ENCODE data around the gene DBI.
"Not testable (repeated sequence)": the region's sequence is repeated elsewhere in the genome, so short reads cannot be mapped to it uniquely, and the experiment has no call there.

DBI gene

DNA sequence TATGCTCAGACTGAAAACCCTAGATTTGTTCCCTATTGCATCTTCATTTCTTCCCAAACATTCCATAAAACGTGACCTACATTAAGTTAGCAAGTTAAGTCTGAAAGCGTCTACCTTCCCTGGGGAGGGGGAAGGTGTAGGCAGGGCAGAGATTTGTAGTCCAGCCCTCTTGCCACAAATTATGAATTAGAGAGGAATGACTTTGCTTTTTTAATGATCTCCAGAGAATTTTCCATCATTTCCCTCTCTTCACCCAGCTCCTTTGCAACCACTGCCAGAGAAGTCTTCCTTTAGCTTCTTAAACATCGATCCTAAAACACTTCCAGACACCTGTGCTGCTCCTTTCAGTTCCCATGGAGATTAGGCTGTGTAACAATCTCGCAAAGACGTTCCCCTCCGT lies 1.3 kb upstream of the DBI start:
- DNase-seq (ENCODE audit: low spot score): no peak

DNA sequence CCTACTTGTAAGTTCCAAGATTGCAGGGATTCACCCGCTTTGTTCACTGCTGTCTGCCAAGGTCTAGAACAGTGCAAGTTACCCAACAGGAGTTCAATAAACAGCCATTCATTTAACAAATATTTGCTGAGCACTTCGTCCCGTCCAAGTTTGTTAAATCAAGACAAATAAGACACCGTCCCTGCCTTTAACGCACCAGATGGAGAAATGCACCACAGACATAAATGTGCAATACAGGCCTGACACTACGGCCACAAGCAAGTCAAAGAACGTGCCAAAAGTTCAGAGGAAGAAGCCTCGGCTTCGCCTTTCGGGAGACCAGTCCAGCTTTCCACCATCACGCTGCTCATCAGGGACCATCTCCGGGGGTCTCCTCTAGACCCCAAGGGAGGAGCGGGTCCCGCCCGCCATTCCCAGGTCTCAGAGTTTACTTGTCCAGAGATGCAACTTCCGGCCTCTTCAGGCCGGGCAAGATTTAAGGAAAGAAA lies 572 bp upstream of the DBI start:
- no peak for DNase-seq (ENCODE audit: low spot score)

DNA sequence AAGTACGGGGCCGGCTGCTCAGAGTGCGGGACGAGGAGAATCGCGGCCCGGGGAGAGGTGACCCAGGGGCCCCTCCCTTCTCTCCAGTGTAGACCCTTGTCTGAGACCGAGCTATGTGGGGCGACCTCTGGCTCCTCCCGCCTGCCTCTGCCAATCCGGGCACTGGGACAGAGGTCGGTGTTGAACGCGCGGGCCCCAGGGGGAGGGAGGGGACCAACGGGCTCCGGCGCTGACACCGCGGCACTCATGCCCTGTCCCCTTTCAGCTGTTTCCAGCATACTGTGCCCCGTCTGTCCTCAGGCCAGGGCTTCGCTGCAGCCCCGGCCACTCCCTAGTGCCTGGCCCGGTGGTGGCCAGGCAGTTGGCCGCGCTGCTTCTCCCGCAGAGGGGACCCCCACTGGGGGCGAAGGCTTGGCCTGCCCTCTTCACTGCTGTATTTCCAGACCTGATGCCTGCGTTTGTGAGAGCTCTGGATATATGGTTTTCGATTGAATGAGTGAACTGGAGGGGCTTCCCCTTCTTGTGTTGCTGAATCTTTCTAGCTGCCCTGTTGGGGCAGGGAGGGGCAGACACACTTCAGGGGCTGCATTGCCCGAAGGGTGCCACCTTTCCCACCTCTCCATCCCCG lies 809 bp downstream of the DBI start:
- peak; percentile 72 for DNase-seq (ENCODE audit: low spot score)

DNA sequence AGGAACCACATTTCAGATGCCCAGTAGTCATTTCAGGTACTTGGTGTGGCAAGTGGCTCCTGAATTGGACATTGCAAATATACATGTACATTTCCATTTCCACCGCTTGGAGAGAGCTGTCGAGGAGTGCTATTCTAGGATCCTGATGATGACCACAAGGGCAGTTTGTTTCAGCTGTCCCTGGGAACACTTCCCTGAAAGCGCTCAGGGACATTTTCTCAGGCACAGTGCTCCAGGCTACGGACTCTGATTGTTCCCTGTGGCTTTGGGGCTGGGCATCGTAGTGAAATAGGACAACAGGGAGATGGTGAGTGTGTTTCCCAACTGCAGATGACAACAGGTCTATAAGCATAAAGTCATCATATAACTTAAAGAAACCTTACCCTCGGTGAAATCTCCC lies 3.1 kb downstream of the DBI start:
- no peak for DNase-seq (ENCODE audit: low spot score)

DNA sequence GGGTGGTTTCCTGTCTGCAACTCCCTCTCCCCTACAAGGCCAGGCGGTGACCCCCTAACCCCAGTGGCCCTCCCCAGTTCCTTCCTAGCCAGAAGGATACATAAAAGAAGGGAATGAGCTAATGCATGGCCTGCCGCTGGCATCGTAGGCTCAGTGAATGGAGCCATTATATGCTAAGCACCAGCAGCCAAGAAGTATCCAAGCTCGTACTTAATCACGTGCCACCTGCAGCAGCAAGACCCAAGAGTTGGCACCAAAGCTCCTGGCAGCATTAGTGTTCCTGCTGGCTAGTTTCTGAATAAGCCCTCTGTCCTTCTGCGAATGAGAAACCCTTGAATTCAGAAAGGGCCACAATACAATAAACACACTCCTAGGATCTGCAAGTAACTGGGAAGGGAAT lies 4.3 kb downstream of the DBI start:
- peak; percentile 95 for DNase-seq (ENCODE audit: low spot score)

DNA sequence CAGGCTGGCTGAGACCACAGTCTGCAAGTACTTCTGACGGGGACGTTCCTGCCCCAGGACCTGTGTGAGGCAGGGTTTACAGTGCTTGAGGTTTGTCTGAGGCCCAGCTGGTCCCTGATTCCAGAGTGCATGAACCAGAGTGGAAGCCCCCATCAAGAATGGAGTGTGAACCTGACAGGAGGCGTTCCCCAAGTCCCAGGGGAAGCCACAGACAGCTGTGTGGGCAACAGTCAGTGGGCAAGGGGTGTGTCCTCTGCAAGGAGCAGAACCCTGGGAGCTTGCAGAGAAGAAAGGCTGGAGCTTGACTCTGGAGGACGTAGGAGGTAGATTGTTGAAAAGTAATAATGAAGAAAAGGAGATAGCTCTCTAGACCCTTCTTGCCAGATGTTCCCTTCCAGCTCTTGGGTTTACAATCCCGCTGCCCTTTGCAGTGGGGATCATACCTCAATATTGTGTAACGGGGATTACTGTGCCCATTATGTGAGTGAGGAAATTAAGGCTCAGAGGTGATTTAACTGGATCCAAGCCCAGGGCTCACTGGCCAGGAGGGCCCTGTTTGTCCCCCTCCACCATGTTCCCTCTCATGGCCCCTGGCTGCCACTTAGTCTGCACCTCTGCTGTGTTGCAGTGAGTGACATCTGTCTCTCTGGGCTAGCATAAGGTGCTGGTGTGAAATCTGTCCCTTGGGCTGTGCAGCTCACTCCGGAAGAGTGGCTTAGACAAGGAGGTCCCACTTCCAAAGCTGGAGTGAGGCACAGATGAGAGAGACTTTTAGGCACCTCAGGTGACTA lies 6.2 kb downstream of the DBI start:
- no peak for DNase-seq (ENCODE audit: low spot score)

DNA sequence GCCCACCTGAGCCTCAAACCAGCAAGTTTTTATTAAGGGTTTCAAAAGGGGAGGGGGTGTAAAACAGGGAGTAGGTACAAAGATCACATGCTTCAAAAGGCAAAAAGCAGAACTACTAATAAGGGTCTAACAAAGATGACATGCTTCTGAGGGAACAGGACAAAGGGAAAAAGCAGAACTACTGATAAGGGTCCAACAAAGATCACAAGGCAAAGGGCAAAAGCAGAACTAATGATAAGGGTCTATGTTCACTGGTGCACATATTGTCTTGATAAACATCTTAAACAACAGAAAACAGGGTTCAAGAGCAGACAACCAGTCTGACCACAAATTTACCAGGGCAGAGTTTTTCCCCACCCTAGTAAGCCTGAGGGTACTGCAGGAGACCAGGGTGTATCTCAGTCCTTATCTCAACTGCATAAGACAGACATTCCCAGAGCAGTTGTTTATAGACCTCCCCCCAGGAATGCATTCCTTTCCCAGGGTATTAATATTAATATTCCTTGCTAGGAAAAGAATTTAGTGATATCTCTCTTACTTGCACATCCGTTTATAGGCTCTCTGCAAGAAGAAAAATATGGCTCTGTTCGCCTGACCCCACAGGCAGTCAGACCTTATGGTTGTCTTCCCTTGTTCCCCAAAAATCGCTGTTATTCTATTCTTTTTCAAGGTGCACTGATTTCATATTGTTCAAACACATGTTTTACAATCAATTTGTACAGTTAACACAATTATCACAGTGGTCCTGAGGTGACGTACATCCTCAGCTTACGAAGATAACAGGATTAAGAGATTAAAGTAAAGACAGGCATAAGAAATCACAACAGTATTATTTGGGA lies 7.3 kb downstream of the DBI start:
- DNase-seq (ENCODE audit: low spot score): not testable (repeated sequence)

DNA sequence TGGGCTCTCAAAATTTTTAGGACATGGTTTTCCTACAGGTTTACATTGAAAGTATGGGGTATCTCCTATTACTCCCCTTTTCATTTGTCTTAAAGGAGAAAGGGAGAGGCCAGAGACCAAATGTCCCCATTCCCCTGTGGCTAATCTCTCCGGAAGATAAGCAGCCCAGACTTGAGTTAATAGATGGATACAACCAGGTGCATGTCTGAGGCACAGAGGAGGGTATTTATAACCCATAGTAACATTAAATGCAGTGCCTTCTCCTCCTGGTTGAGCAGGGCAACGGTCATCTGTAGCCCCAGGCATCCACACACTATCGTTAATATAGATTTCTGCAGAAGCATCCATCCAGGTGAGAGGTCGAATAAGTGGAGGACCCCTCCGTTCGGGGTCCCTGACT lies 9.6 kb downstream of the DBI start:
- not testable (repeated sequence) for DNase-seq (ENCODE audit: low spot score)

DNA sequence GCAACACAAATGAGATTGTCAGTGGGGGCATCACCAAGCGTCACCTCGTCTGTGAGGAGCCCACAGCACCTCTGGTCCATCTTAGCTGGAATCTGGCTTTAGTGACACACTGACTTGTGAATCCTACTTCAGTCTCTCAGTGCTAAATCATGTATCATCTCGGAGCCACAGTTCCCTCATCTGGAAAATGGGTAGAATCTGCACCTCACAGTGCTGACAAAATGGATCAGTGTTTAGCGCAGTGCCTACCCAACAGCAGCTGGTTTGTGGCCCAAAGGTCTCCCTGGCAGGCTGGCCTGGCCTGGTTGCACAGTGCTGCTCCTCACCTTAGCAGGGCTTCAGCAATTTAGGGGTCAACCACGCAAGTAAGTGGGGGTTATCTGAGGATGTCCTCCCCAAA lies 10.0 kb downstream of the DBI start:
- DNase-seq (ENCODE audit: low spot score): no peak

DNA sequence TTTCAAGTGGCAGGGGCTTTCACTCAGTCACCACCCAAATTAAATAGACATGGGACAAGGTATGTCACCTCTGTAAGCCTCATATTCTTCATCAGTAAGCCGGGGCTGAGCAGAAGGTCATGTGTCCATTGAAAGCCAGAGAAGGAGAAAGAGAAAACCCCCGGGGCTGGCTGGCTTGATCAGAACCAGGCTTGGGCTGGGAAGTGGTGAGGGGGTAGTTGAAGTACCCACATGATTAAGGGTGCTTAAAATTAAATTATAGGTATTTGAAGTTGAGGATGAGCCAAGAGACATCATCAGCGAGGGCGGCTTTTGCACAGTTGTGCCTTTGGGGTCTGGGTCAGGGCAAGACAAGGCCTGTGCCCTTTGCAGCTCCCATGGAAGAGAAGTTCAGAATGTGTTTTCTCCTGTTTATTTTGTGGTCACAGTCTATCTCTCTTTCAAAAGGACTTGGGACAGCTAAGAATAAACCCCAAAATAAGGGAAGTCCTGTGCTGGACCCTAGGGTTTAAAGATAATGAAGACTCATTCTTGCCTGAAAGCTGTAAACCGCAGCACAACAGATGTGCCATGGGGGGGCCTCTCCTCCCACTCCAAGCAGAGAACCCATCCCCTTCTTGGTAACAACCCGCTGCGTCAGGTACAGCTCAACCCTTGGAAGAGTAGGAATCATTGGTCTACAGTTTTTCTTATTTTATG lies 10.7 kb downstream of the DBI start:
- DNase-seq (ENCODE audit: low spot score): no peak

DNA sequence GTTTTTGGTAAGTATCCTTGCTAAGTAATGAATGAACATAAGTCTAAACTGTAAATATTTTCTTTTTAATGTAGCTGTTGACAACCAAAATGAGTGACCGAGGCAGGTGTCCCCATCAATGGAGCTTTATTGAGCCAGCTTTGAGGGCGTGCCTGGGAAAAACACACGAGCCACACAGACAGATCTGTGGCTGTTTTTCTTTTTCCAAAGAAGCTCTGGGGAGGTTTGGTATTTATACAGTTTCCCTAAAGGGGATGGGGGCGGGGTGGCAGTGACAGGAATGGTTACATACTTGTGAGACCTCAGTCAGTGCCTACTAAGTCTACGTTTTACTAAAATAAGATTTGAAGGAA lies 11.2 kb downstream of the DBI start:
- no peak for DNase-seq (ENCODE audit: low spot score)

DNA sequence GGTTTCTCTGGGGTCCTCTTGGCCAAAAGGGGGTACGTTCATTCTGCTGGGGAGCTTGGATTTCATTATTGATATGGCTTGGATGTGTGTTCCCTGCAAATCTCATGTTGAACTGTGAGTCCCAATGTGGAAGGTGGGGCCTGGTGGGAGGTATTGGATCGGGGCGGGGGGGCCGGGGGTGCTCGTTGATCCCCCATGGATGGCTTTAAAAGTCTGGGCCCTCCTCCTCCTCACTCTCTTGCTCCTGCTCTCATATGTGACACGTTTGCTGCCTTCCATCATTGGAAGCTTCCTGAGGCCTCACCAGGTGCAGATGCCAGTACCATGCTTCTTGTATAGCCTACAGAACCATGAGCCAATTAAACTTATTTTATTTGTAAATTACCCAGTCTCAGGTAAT lies 11.8 kb downstream of the DBI start:
- DNase-seq (ENCODE audit: low spot score): no peak

DNA sequence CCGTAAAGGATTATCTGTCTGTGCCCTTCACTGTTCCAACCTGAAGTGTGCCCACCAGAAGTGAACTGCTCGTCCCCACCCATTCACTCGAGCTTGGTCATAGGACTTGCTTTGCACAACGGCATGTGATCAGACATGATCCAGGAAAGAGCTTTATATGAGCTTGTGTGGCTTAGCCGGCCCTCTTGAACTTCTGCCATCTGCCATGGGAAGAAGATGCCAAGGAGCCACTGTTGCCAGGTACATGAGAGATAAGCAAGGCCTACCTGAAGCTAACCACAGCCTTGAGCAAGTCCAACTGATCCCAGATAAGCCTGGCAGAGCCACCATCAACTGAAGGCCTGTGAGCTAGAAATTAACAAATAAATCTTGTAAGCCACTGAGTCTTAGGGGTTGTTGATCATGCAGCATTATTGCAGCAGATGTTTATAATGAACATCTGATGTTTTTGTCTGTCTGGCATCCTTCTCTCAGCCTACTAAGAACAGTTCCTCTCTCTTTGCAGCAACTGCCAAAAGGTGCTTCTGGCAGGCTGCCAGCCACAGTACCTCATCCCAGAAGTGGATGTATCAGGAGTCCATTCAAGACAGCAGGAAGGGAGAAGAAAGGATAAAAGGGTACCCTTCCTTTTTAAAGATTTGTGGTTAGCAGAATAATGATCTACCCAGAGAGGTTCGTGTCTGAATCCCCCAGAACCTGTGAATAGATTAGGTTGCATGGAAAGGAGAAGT lies 16.8 kb downstream of the DBI start:
- no peak for DNase-seq (ENCODE audit: low spot score)

DNA sequence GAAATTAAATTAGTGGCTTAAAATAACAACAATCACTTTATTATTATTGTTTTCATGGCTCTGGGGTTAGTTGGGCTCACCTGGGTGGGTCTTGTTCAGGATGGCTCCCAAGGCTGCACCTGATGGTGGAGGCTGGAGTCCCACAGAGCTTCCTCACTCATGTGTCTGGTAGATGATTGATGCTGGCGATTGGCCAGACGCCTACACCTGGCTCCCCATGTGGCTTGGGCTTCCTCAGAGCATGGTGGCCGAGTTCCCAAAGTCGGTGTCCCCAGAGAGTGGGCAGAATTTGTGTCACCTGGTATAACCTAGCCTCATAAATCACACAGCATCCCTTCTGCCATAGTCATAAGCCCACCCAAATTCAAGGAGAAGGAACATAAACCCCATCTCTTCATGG lies 18.2 kb downstream of the DBI start:
- no peak for DNase-seq (ENCODE audit: low spot score)

DNA sequence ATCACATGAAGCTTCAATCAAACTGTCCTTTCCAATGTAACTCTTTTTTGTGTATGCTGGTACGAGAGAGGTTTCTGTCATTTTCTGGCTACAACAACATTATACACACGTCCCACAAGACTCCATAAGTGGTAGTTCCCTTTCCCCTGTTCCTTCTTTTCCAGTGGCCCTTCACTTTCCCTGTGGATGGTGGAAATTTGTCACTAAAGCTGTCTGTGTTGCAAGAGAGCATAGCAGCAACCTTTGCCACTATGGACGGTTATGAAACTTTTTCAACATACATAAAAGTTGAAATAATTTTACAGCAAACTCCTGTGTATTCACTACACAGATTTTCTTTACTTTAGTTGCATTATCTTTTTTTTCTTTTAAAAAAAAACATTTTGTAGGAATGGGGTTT lies 18.7 kb downstream of the DBI start:
- no peak for DNase-seq (ENCODE audit: low spot score)

DNA sequence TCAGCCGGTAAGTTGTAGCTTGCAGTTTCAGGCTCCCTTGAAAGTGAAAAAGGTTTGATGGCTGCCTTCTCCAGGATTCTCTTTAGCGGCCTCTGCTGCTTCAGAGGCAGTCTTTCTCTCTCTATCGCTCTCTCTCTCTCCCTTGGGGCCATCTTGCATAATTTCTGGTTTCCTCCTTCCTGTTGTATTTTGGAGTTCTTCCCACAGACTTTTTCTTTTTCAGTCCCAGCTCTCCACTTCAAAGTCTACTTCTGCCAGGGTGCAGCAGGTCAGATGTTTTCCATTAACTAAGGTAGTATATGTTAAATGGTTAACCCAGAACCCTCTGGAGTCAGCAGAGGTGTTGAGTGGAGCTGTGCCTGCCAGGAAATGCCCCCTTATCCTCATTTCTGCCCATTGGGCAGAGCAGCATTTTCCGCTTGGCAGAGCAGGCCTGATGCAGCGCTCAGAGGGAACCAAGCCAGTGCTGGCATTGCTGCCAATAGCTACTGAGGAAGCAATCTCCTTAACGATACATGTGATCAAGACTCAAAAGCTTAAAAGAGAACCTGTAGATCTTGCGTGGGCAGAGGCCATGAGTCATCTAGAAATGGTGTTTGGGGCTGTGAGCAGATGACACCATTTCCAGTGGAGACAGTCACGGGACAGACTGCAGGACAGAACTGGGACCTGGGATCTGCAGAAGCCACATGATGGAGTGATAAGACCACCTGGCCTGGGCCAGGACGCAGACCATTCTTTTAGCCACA lies 20.8 kb downstream of the DBI start:
- DNase-seq (ENCODE audit: low spot score): peak; percentile 61

DNA sequence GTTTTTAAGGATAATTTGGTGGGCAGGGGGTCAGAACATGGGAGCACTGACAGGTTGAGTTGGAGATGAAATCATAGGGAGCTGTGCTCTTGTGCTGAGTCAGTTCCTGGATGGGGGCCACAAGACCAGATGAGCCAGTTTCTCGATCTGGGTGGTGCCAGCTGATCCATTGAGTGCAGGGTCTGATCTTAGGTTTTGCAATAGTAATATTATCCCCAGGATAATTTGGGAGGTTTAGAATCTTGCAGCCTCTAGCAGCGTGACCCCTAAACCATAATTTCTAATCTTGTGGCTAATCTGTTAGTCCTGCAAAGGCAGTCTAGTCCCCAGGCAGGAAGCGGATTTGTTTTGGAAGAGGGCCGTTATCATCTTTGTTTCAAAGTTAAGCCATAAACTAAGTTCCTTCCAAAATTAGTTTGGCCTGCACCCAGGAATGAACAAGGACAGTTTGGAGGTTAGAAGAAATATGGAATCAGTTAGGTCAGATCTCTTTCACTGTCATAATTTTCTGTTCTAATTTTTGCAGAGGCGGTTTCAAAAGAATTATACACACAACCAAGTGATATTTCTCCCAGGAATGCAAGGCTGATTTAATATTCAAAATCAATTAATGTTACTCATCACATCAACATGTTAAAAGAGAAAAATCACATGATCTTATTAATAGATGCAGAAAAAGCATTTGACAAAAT lies 23.0 kb downstream of the DBI start:
- no peak for DNase-seq (ENCODE audit: low spot score)

DNA sequence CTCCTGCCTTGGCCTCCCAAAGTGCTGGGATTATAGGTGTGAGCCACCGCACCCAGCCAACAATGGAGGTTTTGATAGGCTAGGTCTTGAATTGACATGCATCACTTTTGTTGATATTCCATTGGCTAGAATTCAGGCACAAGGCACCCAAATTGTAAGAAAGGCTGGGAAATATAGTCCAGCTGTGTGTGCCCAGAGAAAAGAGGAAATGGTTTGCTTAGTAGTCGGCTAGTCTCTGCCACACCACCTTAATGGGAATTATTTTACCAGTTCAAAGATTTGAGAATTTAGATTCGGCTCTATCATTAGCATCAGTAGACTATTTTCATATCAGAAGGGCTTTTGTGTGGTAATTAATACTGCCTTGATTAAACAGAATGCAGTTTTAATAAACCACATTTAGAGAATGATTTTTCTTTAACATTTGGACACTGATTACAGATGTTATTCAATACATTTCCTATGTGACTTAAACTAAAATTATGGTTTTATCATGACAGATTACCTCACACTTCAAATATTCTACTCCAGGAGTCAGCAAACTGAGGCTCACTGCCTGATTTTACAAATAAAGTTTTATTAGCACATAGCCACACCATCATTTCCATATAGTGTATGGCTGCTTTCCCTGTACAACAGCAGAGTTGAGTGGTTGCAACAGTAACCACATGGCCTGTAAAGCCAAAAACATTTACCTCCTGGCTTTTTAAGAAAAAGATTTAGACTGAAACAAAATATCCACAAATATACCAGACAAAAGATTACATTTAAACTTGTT lies 27.4 kb downstream of the DBI start:
- no peak for DNase-seq (ENCODE audit: low spot score)

DNA sequence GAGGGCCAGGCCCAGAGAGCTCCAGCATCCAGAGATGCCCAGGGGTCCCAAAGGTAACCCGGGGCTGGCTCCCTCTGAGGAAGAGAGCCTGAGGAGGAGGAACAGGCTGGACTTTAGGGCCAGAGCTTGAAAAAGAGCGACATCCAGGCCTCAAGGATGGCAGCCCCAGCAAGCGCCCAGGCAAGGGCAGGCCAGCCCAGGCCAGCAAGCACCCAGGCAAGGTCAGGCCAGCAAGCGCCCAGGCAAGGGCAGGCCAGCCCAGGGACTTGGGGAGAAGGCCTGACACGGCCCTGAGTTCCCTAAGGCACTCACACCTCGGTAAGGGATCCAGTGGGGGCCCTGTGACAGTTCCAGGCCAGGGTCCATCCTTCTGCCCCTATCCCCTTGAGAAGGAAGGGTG lies 30.4 kb downstream of the DBI start:
- DNase-seq (ENCODE audit: low spot score): no peak

DNA sequence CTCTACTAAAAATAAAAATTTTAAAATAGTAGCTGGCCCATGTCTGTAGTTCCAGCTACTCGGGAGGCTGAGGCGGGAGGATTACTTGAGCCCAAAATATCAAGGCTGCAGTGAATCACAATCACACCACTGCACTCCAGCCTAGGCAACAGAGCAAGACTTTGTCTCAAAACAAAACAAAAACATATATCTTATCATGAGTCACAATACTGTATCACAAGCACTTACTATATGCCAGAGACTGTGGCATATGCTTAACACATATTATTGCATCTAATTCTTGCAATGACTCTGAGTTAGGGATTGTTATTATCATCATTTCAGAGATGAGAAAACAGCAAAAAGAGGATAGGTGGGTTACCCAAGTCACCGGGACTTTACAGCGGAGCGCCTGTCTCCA lies 35.3 kb downstream of the DBI start:
- no peak for DNase-seq (ENCODE audit: low spot score)
